Esophagus muscularis mucosa (tissue), 4 donors: ENCODE data around the gene SLC22A16.

Experiments used
- CTCF ChIP-seq, 3 experiments: fragments of 200-600 bp in 2 of 3; fragments of 450-650 bp in 1 of 3; sonication (generic) in 2 of 3; IDR thresholded peaks; one replicate each; pipeline ENCODE4 v1.5.1; 2017 to 2019; ENCODE audit warnings: antibody characterized with exemption in 3 of 3, mild to moderate bottlenecking in 2 of 3, moderate library complexity in 1 of 3
- EP300 ChIP-seq: sonication (generic); formaldehyde crosslinking; IDR thresholded peaks from one replicate; pipeline ENCODE4 v1.6.1; 2017; ENCODE audit warnings: antibody characterized with exemption
- POLR2A ChIP-seq: fragments of 450-650 bp; IDR thresholded peaks from one replicate; pipeline ENCODE4 v1.6.1; 2017; ENCODE audit warnings: antibody characterized with exemption, moderate library complexity, mild to moderate bottlenecking, low read depth

DNA sequence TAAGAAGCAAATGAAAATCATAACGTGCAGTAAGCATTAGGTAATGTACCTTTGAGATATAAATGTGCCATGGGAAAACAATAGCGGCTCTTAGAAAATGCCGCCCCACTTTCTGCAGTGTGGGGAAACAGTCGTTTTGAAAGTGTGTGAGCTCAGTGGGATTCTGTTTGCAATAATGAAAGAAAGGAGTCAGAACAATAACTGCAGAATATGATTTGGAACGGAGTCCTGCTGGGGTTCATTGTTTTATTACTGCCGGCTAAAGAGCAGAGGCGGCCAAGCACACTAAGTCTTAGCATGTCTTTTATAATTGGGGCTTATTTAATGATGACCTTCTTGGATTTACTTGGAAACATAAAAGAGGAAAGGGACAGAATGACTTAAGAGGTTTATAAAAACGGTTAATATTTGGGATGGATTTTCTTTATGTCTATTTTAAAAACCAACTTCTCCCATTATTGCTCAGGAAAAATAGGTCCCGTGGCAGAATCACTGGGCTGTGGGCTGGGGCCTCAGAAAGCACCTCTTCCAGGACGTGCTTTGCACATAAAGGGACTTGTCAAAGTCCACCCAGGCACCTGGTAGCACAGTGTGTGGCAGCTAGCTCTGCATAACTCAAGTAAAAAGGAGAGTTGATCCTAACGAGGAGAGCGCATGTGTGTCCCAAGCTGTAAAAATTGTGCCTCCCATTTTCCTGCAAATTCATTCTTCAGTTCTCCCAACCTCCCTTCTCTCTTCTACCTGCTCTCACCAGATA, 44.0 kb upstream of the SLC22A16 start:
- TF ChIP-seq CTCF (IDR thresholded peaks at IDR 0.05) (no peak), POLR2A (no peak), EP300 (no peak)
